IMR-90 (cell line): ENCODE results near the gene LMAN2. TPM values are rescaled to one million over a fixed set of nuclear protein-coding genes. Genes with fewer than 3 reads are reported as not detected.

Source experiments
- ATAC-seq: fragments of 200-7000 bp; cut with Tn5 transposase; 2 replicates; pipeline ENCODE4 v1.9.1; 2020; ENCODE audit warnings: low read depth, mild to moderate bottlenecking, moderate library complexity
- BruUV-seq: library from RNA; stranded (reverse); fragments of 400-500 nt; replicated peaks from 2 replicates; lab custom pipeline; 2021; lab: Mats Ljungman, UMichigan
- CTCF ChIA-PET: fragments of 300-600 bp; formaldehyde crosslinking; extraction: SDS; loops from one replicate; lab custom pipeline; 2021; ENCODE audit warnings: antibody characterized with exemption; lab: Yijun Ruan, JAX
- POLR2A ChIA-PET: fragments of 300-600 bp; sonication (Branson Sonifier 250); formaldehyde crosslinking; loops from one replicate; lab custom pipeline; 2022; ENCODE audit warnings: antibody characterized with exemption; ENCODE audit not compliant: unreplicated experiment; lab: Charles Lee
- DNase-seq: peaks from one replicate; pipeline ENCODE4 v3.0.0; 2013
- H2AFZ ChIP-seq: replicated peaks from 2 replicates; pipeline ENCODE3; 2013; ENCODE audit warnings: low read length, mild to moderate bottlenecking; ENCODE audit not compliant: poor library complexity
- H2AK5ac ChIP-seq: 2 replicates; pipeline ENCODE4 v1.6.1; 2013; ENCODE audit warnings: low read depth, low read length, inconsistent platforms
- H2AK9ac ChIP-seq: replicated peaks from 2 replicates; pipeline ENCODE3; 2013; ENCODE audit warnings: mild to moderate bottlenecking, low read depth, low read length, moderate library complexity; ENCODE audit not compliant: poor library complexity
- H2BK120ac ChIP-seq: 2 replicates; pipeline ENCODE4 v1.6.1; 2013; ENCODE audit warnings: low read depth, low read length, inconsistent platforms
- H2BK15ac ChIP-seq: 3 replicates; pipeline ENCODE4 v1.6.1; 2013; ENCODE audit warnings: low read depth, low read length, inconsistent platforms
- H2BK20ac ChIP-seq: 2 replicates; pipeline ENCODE4 v1.6.1; 2013; ENCODE audit warnings: low read depth, mild to moderate bottlenecking, inconsistent platforms, low read length, moderate library complexity
- H2BK5ac ChIP-seq: 2 replicates; pipeline ENCODE4 v1.6.1; 2013; ENCODE audit warnings: mild to moderate bottlenecking, low read depth, low read length, inconsistent platforms; ENCODE audit not compliant: poor library complexity, severe bottlenecking
- H3K14ac ChIP-seq: replicated peaks from 2 replicates; pipeline ENCODE4 v1.6.1; 2013; ENCODE audit warnings: low read depth, low read length, inconsistent platforms
- H3K18ac ChIP-seq: 2 replicates; pipeline ENCODE4 v1.6.1; 2013; ENCODE audit warnings: low read depth, low read length, control low read depth
- H3K23ac ChIP-seq: 2 replicates; pipeline ENCODE4 v1.6.1; 2013; ENCODE audit warnings: low read depth, low read length, inconsistent platforms
- H3K27ac ChIP-seq: 2 replicates; pipeline ENCODE4 v1.5.1; 2013; ENCODE audit warnings: mild to moderate bottlenecking, control low read depth, low read length; ENCODE audit not compliant: insufficient read depth
- H3K27me3 ChIP-seq: 2 replicates; pipeline ENCODE4 v1.6.1; 2013; ENCODE audit warnings: low read length; ENCODE audit not compliant: control insufficient read depth, insufficient read depth
- H3K36me3 ChIP-seq: 2 replicates; pipeline ENCODE4 v1.6.1; 2013; ENCODE audit warnings: low read length, mixed read lengths; ENCODE audit not compliant: control insufficient read depth, insufficient read depth
- H3K4ac ChIP-seq: 2 replicates; pipeline ENCODE4 v1.6.1; 2013; ENCODE audit warnings: low read depth, low read length, inconsistent platforms
- H3K4me1 ChIP-seq: 2 replicates; pipeline ENCODE4 v1.6.1; 2013; ENCODE audit warnings: low read length, mixed read lengths; ENCODE audit not compliant: control insufficient read depth, insufficient read depth
- H3K4me2 ChIP-seq: 2 replicates; pipeline ENCODE4 v1.6.1; 2013; ENCODE audit warnings: low read depth, mild to moderate bottlenecking, control low read depth, low read length, moderate library complexity
- H3K4me3 ChIP-seq: 2 replicates; pipeline ENCODE4 v1.5.1; 2013; ENCODE audit warnings: low read depth, mild to moderate bottlenecking, control low read depth, low read length, moderate library complexity; ENCODE audit not compliant: insufficient read depth
- H3K56ac ChIP-seq: 2 replicates; pipeline ENCODE4 v1.6.1; 2013; ENCODE audit warnings: low read length, inconsistent platforms; ENCODE audit not compliant: insufficient read depth; ENCODE audit errors: extremely low read depth
- H3K79me1 ChIP-seq, 2 experiments: 2 replicates each; pipeline ENCODE4 v1.6.1; 2013; ENCODE audit warnings: low read length in 2 of 2, inconsistent platforms in 1 of 2, low read depth in 1 of 2
- H3K9ac ChIP-seq: 2 replicates; pipeline ENCODE4 v1.6.1; 2013; ENCODE audit warnings: low read depth, low read length, control low read depth
- H3K9me1 ChIP-seq: 2 replicates; pipeline ENCODE4 v1.6.1; 2013; ENCODE audit warnings: low read length, inconsistent platforms; ENCODE audit not compliant: insufficient read depth
- H3K9me3 ChIP-seq: 2 replicates; pipeline ENCODE4 v1.6.1; 2013; ENCODE audit warnings: low read length; ENCODE audit not compliant: control insufficient read depth, insufficient read depth
- H4K20me1 ChIP-seq: 2 replicates; pipeline ENCODE4 v1.6.1; 2013; ENCODE audit warnings: low read length, inconsistent platforms; ENCODE audit not compliant: insufficient read depth
- H4K5ac ChIP-seq: 2 replicates; pipeline ENCODE4 v1.6.1; 2013; ENCODE audit warnings: mild to moderate bottlenecking, low read depth, low read length, control low read depth
- H4K8ac ChIP-seq, 2 experiments: 2 replicates each; pipeline ENCODE4 v1.6.1; 2013; ENCODE audit warnings: low read depth in 2 of 2, low read length in 2 of 2, control low read depth in 1 of 2, inconsistent platforms in 1 of 2
- H4K91ac ChIP-seq: 2 replicates; pipeline ENCODE4 v1.6.1; 2013; ENCODE audit warnings: low read depth, low read length, inconsistent platforms; ENCODE audit not compliant: insufficient read depth
- CEBPB ChIP-seq: IDR thresholded peaks from 2 replicates; pipeline ENCODE4 v1.6.1; 2012; ENCODE audit warnings: low read depth, low read length, improper control_type of control experiment
- CHD1 ChIP-seq: IDR thresholded peaks from 2 replicates; pipeline ENCODE4 v1.6.1; 2012; ENCODE audit warnings: low read depth, low read length, improper control_type of control experiment
- MAZ ChIP-seq: IDR thresholded peaks from 2 replicates; pipeline ENCODE4 v1.6.1; 2012; ENCODE audit warnings: low read depth, mild to moderate bottlenecking, low read length, improper control_type of control experiment, moderate library complexity, borderline replicate concordance
- MXI1 ChIP-seq: IDR thresholded peaks from 2 replicates; pipeline ENCODE4 v1.6.1; 2012; ENCODE audit warnings: low read depth, mild to moderate bottlenecking, low read length, moderate library complexity, borderline replicate concordance
- RAD21 ChIP-seq: IDR thresholded peaks from 2 replicates; pipeline ENCODE4 v1.6.1; 2012; ENCODE audit warnings: low read length, improper control_type of control experiment
- SMC3 ChIP-seq: fragments of 150-350 bp; IDR thresholded peaks from 2 replicates; pipeline ENCODE4 v1.6.1; 2016; ENCODE audit warnings: low read depth, mild to moderate bottlenecking, antibody characterized with exemption, low read length, moderate library complexity
- WGBS, 2 experiments: methylation state at CpG; one replicate each; pipeline versions ENCODE4 v1.1.5 to v1.1.7; 2013; ENCODE audit warnings: missing lambda C conversion rate in 2 of 2; ENCODE audit not compliant: insufficient read length in 1 of 2; ENCODE audit errors: extremely low coverage in 2 of 2; 5-methylcytosine and 5-hydroxymethylcytosine counted together
- dilution Hi-C: fragments of 300-500 bp; cut with HindIII; formaldehyde crosslinking; loops from one replicate; pipeline ENCODE4 v1.14.3; 2018; ENCODE audit warnings: low sequenced_read_pairs; ENCODE audit not compliant: unreplicated experiment
- in situ Hi-C: fragments of 300-500 bp; cut with MboI; formaldehyde crosslinking; loops from 3 replicates; pipeline ENCODE4 v1.14.3; 2019; ENCODE audit warnings: low sequenced_read_pairs, inconsistent platforms, mixed read lengths
- intact Hi-C: fragments of 100-400 bp; cut with micrococcal nuclease; formaldehyde crosslinking; loops from 2 replicates; pipeline ENCODE4 v1.10.0; 2022
- polyA plus RNA-seq, 3 experiments: library from polyadenylated mRNA; depleted of rRNA; stranded (reverse); fragments of >200 nt; gene quantifications; 2 replicates each; pipeline ENCODE4 v1.2.3, GENCODE V29; 2012; ENCODE audit warnings: low replicate concordance in 1 of 3
- total RNA-seq: library from RNA; depleted of rRNA; stranded (reverse); fragments of >200 nt; gene quantifications from 2 replicates; pipeline ENCODE4 v1.2.3, GENCODE V29; 2012
- TF ChIP-seq, protein P1 (sequence below): conservative IDR thresholded peaks from 2 replicates; pipeline ENCODE4 v1.5.1; 2012; ENCODE audit warnings: mild to moderate bottlenecking, low read depth, low read length, improper control_type of control experiment

Gene LMAN2
- total and polyA plus RNA-seq, 2 of the 4 experiments (the other 2 are of a cell fraction), result 253 to 303 TPM

- Histone ChIP-seq H2BK20ac (no peak overlapping the region), H2AK9ac (no peak overlapping the region), H4K5ac (no peak overlapping the region), H3K4ac (no peak overlapping the region), H4K91ac (no peak overlapping the region), H3K27me3 (no peaks in the 10 kb centered on the region), H2BK120ac (no peak overlapping the region), H3K79me1 (peaks cover 0 to 15% of the 10 kb centered on the region in 2 experiments; a peak in 1 of 4 replicates), H3K4me3 (no peak overlapping the region), H3K9me3 (no peaks in the 10 kb centered on the region), H2BK5ac (no peak overlapping the region), H3K9ac (no peak overlapping the region), H3K27ac (no peak overlapping the region), H3K23ac (no peak overlapping the region), H3K14ac (no peak overlapping the region), H3K36me3 (no peaks in the 10 kb centered on the region), H2AK5ac (no peak overlapping the region), H4K8ac (no peak overlapping the region), H3K4me1 (peaks cover under 1% of the 10 kb centered on the region; the same call in 1 of the 2 replicates), H2BK15ac (no peak overlapping the region), H2AFZ (no peak overlapping the region), H3K9me1 (peaks cover 6% of the 10 kb centered on the region; the same call in 1 of the 2 replicates), H3K4me2 (no peak overlapping the region), H3K56ac (no peak overlapping the region), H3K18ac (no peak overlapping the region), H4K20me1 (peaks cover 11% of the 10 kb centered on the region; the same call in 1 of the 2 replicates)
- WGBS, 2 experiments, result 71% methylated on average over 3 of the region's 7 CpGs; no CpG with 5 or more reads in 1 of the 2 experiments
- dilution Hi-C loops (no loop called here), in situ Hi-C loops (no loop called here), intact Hi-C loops (loop anchor here (1.0 to 2.0 kb wide), 2 partner anchors 136 to 183 kb away; no protein-coding TSS in a partner anchor)
- CTCF ChIA-PET, result interaction anchor here (0.9 kb wide), 1 partner anchor 10 kb away, joined by 5 read pairs; no protein-coding TSS in a partner anchor
- POLR2A ChIA-PET, result no interaction called here
- BruUV-seq, result no TSS peak
- TF ChIP-seq SMC3 (peak; percentile 73), MAZ (peak; percentile 26; the same call in 1 of the 2 replicates), CHD1 (no peak), MXI1 (no peak), CEBPB (peak; percentile 79), RAD21 (peak; percentile 88)
- TF ChIP-seq, protein P1, sequence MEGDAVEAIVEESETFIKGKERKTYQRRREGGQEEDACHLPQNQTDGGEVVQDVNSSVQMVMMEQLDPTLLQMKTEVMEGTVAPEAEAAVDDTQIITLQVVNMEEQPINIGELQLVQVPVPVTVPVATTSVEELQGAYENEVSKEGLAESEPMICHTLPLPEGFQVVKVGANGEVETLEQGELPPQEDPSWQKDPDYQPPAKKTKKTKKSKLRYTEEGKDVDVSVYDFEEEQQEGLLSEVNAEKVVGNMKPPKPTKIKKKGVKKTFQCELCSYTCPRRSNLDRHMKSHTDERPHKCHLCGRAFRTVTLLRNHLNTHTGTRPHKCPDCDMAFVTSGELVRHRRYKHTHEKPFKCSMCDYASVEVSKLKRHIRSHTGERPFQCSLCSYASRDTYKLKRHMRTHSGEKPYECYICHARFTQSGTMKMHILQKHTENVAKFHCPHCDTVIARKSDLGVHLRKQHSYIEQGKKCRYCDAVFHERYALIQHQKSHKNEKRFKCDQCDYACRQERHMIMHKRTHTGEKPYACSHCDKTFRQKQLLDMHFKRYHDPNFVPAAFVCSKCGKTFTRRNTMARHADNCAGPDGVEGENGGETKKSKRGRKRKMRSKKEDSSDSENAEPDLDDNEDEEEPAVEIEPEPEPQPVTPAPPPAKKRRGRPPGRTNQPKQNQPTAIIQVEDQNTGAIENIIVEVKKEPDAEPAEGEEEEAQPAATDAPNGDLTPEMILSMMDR, result peak; percentile 95
- peak; percentile 80 for DNase-seq
- ATAC-seq, result peak; percentile 92
These were observed 33.5 kb downstream of the LMAN2 start for GRCh38 chr5:177317959-177318377.
